Ascending aorta (tissue), 2 donors: ENCODE measurements around the gene CFLAR. TPM values are rescaled to one million over a fixed set of nuclear protein-coding genes. Genes with fewer than 3 reads are reported as not detected.

Experiments used
- DNase-seq, 2 donors: peaks; one replicate each; pipeline ENCODE4 v3.0.0-alpha.2; 2019; ENCODE audit warnings: low spot score in 2 of 2
- H3K27ac ChIP-seq, 2 donors: fragments of 200-600 bp; sonication (generic); one replicate each; pipeline ENCODE4 v1.5.1; 2016 to 2017; ENCODE audit warnings: mild to moderate bottlenecking in 1 of 2
- H3K27me3 ChIP-seq: fragments of 200-600 bp; sonication (generic); one replicate; pipeline ENCODE4 v1.5.1; 2017
- H3K36me3 ChIP-seq, 2 donors: fragments of 200-600 bp; sonication (generic); one replicate each; pipeline ENCODE4 v1.5.1; 2016
- H3K4me1 ChIP-seq, 2 donors: fragments of 200-600 bp; sonication (generic); one replicate each; pipeline ENCODE4 v1.5.1; 2016 to 2017; ENCODE audit warnings: mild to moderate bottlenecking in 1 of 2
- H3K4me3 ChIP-seq, 2 donors: fragments of 200-600 bp; sonication (generic); one replicate each; pipeline ENCODE4 v1.5.1; 2016 to 2017; ENCODE audit warnings: mild to moderate bottlenecking in 1 of 2
- H3K9me3 ChIP-seq, 2 donors: fragments of 200-600 bp; sonication (generic); one replicate each; pipeline ENCODE4 v1.5.1; 2016
- intact Hi-C: fragments of 100-400 bp; cut with DNase I; formaldehyde crosslinking; loops from one replicate; pipeline ENCODE4 v1.15.1; 2023
- total RNA-seq: library from RNA; depleted of rRNA; stranded (reverse); fragments of >200 nt; gene quantifications from one replicate; pipeline ENCODE4 v1.1.0, GENCODE V29; 2016
- TF ChIP-seq, protein P1 (sequence below), 3 experiments: fragments of 200-600 bp in 2 of 3; fragments of 450-650 bp in 1 of 3; sonication (generic) in 2 of 3; IDR thresholded peaks; one replicate each; pipeline ENCODE4 v1.5.1; 2016 to 2019; ENCODE audit warnings: antibody characterized with exemption in 3 of 3, mild to moderate bottlenecking in 1 of 3, moderate library complexity in 1 of 3

Gene CFLAR
- total RNA-seq, 1 donor from 2014 or later = 112 TPM

DNA sequence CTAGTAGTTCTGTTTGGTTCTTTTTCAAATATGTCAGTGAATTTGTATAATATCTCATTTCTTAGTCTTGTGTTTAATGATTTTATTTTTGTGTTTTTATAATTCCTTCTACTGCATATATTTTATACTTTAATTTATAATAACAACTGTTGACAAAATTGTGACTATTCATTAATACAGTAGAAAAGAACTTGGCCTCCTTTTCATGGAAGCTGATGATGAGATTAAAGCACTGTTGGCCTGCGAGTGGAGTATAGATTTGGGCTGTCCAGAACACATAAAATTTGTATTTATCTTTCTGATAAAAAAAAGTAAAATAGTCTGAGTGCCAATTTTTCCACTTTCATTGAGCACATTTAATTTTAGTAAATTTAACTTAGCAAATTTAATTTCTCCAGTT is 12.1 kb downstream of the CFLAR start:
- peak overlapping the region; percentile 59 to 89 for H3K27ac ChIP-seq
- H3K4me1 ChIP-seq = peaks cover 22 to 64% of the 10 kb centered on the region in 2 donors
- H3K4me3 ChIP-seq = no peak overlapping the region
- TF ChIP-seq, protein P1, sequence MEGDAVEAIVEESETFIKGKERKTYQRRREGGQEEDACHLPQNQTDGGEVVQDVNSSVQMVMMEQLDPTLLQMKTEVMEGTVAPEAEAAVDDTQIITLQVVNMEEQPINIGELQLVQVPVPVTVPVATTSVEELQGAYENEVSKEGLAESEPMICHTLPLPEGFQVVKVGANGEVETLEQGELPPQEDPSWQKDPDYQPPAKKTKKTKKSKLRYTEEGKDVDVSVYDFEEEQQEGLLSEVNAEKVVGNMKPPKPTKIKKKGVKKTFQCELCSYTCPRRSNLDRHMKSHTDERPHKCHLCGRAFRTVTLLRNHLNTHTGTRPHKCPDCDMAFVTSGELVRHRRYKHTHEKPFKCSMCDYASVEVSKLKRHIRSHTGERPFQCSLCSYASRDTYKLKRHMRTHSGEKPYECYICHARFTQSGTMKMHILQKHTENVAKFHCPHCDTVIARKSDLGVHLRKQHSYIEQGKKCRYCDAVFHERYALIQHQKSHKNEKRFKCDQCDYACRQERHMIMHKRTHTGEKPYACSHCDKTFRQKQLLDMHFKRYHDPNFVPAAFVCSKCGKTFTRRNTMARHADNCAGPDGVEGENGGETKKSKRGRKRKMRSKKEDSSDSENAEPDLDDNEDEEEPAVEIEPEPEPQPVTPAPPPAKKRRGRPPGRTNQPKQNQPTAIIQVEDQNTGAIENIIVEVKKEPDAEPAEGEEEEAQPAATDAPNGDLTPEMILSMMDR (IDR thresholded peaks at IDR 0.05) = no peak
- intact Hi-C loops = no loop called here
- H3K9me3 ChIP-seq = no peaks in the 10 kb centered on the region
- H3K27me3 ChIP-seq = no peaks in the 10 kb centered on the region
- H3K36me3 ChIP-seq = peaks cover 4 to 5% of the 10 kb centered on the region in 2 donors
- no peak for DNase-seq

DNA sequence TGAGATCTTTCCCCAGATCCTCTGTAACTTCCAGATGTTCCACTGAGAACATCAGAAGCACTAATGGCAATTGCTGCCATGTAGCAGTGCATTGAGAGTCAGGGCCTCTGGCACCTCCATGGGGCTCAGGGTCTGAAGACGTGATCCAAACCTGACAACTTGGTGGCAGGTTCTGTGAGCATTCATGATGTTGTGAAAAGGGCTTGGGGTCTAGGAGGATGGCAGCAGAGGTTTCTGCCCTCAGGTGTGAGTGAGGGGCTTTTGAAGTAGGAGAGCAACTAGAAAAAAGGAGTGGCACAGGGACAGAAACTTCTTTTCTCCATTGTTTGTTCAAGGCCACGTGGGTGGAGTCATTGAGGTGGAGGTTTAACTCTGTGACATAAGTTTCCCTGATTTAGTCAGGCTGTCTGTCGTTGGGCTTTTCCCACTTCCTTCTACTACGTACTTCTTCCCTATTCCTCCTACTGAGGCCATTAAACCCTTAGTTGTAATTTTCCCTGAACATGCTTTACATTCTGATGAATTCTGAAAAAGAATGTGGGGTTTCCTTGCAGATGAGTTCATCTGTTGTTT is 13.1 kb downstream of the CFLAR start:
- peak overlapping the region; percentile 11 to 16 for H3K4me3 ChIP-seq
- H3K4me1 ChIP-seq = peaks cover 18 to 62% of the 10 kb centered on the region in 2 donors
- TF ChIP-seq, protein P1 (IDR thresholded peaks at IDR 0.05) = no peak
- H3K9me3 ChIP-seq = no peaks in the 10 kb centered on the region
- no peak for DNase-seq
- H3K27ac ChIP-seq = peak overlapping the region; percentile 59 to 89
- intact Hi-C loops = no loop called here
- peaks cover 9 to 11% of the 10 kb centered on the region in 2 donors for H3K36me3 ChIP-seq
- H3K27me3 ChIP-seq = no peaks in the 10 kb centered on the region

DNA sequence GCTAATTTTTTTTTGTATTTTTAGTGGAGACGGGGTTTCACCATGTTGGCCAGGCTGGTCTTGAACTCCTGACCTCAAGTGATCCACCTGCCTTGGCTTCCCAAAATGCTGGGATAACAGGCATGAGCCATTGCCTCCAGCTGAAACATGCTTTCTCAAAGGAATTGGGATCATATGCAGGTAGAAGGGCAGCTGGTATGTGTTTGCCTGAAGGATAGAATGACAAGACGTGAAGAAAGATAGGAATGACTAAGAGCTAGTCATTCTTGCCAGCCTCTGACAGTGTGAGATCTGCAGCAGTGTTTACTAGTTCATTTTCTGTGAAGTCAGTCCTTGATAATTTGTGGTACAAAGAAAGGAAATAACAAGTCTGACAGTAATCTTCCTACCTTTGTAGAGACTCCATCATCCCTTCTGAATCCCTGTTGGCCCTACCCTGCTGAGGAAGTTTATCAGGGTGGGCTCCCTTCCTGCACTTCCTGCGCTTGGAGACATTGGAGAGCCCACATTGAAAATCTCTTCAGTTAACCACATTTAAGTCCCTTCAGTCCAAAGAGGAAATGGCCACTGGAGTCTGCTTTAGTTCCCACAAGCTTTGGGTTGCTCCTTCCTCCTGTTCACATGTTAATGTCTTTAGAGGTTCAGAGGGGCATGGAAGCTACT is 14.7 kb downstream of the CFLAR start:
- H3K27ac ChIP-seq = peak overlapping the region; percentile 59 to 89
- H3K9me3 ChIP-seq = no peaks in the 10 kb centered on the region
- TF ChIP-seq, protein P1 (IDR thresholded peaks at IDR 0.05) = no peak
- intact Hi-C loops = no loop called here
- peaks cover 15 to 48% of the 10 kb centered on the region in 2 donors for H3K4me1 ChIP-seq
- H3K27me3 ChIP-seq = no peaks in the 10 kb centered on the region
- peaks cover 13 to 21% of the 10 kb centered on the region in 2 donors for H3K36me3 ChIP-seq
- DNase-seq = no peak
- H3K4me3 ChIP-seq = peak overlapping the region in 1 of 2 donors; percentile 9

DNA sequence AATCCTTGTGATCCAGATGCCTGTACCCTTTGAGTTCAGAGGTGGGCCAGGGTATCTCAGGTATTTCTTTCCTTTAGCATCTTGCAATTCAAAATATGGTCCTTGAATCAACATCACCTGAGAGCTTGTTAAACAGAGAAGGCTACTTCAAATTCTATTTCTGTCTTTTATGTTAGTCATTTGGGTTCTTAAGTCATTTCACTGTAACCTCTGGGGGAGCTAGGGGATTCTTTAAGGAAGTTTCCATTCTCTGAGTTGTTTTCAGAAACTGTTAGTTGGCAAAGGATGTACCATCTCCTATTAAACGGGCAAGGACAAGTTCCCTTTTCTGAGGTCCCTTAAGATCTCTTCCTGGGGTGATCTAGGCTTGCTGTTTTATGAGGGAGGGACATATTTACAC is 16.6 kb downstream of the CFLAR start:
- H3K27ac ChIP-seq = peak overlapping the region in 1 of 2 donors; percentile 89
- peaks cover 10 to 33% of the 10 kb centered on the region in 2 donors for H3K4me1 ChIP-seq
- intact Hi-C loops = no loop called here
- no peaks in the 10 kb centered on the region for H3K9me3 ChIP-seq
- H3K4me3 ChIP-seq = no peak overlapping the region
- H3K27me3 ChIP-seq = no peaks in the 10 kb centered on the region
- no peak for DNase-seq
- peaks cover 30 to 39% of the 10 kb centered on the region in 2 donors for H3K36me3 ChIP-seq
- TF ChIP-seq, protein P1 (IDR thresholded peaks at IDR 0.05) = no peak

DNA sequence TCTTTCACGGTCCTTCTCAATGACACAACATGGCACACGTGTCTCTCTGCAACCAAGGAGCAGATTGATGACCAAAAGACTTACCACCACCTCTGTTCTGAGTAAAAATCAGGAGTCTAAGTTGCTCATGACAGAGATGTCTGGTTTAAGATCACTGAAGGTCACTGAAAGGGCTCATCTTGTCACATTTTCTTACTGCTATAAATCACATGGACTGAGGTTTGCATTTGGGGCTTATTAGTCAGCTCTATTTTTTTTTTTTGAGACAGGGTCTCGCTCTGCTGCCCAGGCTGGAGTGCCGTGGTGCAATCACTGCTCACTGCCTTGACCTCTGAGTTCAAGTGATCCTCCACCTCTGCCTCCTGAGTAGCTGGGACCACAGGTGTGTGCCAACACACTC is 19.4 kb downstream of the CFLAR start:
- DNase-seq = no peak
- intact Hi-C loops = no loop called here
- peak overlapping the region in 1 of 2 donors; percentile 17 for H3K4me3 ChIP-seq
- H3K27ac ChIP-seq = peak overlapping the region; percentile 1 to 89
- peaks cover 52 to 65% of the 10 kb centered on the region in 2 donors for H3K36me3 ChIP-seq
- H3K9me3 ChIP-seq = no peaks in the 10 kb centered on the region
- H3K4me1 ChIP-seq = peaks cover 5 to 11% of the 10 kb centered on the region in 2 donors
- TF ChIP-seq, protein P1 (IDR thresholded peaks at IDR 0.05) = no peak
- H3K27me3 ChIP-seq = no peaks in the 10 kb centered on the region
